GM13976 (cell line): ENCODE results near the gene AMPD3.
"Not testable (repeated sequence)": the region's sequence is repeated elsewhere in the genome, so short reads cannot be mapped to it uniquely, and the experiment has no call there.

Experiments
- DNase-seq: peaks from one replicate; pipeline ENCODE4 v3.0.0; 2012; ENCODE audit warnings: low spot score
- CTCF ChIP-seq: IDR thresholded peaks from 2 replicates; pipeline ENCODE4 v1.5.1; 2012; ENCODE audit warnings: borderline replicate concordance, mild to moderate bottlenecking; ENCODE audit not compliant: insufficient read depth; ENCODE audit errors: extremely low read depth, missing control alignments, control extremely low read depth
- in situ Hi-C: fragments of 300-500 bp; cut with MboI; formaldehyde crosslinking; loops from one replicate; pipeline ENCODE4 v1.12.0; 2022; ENCODE audit warnings: low sequenced_read_pairs, mixed read lengths, inconsistent platforms; ENCODE audit not compliant: unreplicated experiment

AMPD3 gene

DNA sequence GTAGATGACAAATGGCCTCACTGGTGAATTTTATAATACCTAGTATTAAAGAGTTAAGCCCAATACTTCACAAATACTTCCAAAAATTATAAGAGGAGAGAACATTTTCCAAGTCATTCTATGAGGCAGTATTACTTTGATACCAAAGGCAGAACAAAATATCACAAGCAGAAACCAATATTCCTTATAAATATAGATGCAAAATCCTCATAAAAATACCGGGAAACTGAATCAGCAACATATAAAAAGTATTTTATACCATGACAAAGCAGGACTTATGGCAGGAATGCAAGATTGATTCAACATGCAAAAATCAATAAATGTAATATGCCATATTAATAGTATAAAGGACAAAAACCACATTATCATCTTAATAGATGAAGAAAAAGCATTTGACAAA is 22.1 kb upstream of the AMPD3 start:
- in situ Hi-C loops: no loop called here

DNA sequence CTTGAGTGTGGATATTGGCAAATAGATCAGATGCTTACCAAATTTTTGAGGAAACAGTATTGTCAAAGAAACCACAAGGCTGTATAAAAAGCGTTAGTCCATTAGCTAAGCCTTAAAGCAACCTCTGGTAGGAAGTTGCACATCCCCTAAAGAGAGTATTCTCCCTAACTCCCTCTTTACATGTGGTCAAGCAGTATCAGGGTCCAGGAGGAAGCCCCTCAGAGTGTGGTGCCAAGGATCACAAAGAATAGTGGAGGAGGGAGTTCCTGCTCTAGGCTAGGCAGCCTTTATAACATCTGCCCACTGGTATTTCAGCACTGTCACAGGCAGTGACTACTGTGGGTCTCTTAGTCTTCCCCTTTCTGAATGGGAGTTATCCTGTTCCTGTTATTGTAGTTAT is 18.8 kb upstream of the AMPD3 start:
- DNase-seq: no peak
- in situ Hi-C loops: no loop called here
- TF ChIP-seq CTCF: no peak

More for the DNA sequence above, 22.1 kb upstream of the AMPD3 start:
- DNase-seq: no peak
- no peak for TF ChIP-seq CTCF

DNA sequence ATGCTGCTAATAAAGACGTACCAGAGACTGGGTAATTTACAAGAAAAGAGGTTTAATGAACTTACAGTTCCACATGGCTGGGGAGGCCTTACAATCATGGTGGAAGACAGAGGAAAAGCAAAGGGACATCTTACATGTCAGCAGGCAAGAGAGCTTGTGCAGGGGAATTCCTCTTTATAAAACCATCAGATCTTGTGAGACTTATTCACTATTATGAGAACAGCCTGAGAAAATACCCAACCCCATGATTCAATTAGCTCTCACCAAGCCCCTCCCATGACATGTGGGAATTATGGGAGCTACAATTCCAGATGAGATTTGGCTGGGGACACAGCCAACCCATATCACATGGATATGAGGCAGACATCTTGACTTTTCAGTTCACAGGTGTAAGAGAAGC is 18.4 kb upstream of the AMPD3 start:
- in situ Hi-C loops, DNase-seq: not testable (repeated sequence)

DNA sequence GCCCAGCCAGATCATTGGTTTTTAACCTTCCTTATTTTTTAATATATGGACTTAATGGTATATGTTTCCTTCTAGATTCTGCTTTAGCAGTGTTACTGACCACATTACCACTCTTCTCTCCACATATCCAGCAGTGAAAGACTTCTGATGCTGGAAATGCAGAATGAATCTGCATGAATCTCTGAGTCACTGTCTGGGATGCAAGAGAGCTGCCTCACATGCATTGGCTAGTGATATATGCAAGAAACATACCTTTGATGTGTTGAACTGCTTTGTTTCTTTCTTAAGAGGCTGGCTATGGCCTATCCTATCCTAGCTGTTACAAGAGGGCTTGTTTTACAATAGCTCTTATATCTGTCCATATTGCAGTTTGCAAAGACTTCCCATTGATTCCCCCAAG is 16.6 kb upstream of the AMPD3 start:
- TF ChIP-seq CTCF: no peak
- in situ Hi-C loops: no loop called here
- no peak for DNase-seq

DNA sequence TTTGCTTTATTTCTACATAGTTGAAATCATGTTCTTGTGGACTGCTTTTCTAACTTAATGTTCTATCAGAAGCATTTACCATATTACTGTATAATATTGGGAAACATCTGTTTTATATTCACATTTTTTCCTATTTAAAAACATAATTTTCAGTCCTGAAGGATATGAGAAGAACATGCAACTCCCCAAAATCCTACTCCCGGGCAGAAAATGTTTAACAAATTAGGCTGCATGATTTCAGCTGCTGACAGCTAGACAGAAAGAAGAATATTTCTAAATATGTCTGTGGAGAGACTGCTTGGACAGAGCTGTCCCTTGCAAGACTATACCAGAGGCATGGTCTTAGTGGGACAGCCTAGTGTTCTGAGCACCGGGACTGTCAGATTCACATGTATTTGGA is 15.7 kb upstream of the AMPD3 start:
- in situ Hi-C loops: no loop called here
- no peak for DNase-seq
- TF ChIP-seq CTCF: no peak

DNA sequence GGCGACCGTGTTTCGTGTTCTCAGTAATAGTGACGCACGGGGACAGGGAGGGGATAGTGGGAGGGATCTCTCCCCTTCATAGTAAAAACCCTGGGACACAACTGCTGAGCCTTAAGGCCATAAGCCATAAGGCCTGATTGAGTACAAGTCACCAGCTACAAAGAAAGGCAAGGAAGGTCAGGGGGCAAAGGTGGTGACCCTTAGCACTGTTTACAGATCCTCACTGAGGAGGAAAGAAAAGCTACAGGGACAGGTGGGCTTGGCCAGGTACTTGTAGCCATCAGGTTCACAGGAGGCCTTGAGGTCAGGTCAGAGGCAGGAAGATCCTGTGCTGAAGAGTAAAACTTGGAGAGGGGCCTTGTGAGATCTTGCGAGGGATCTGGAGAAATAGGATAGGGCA is 15.1 kb upstream of the AMPD3 start:
- DNase-seq: no peak
- no peak for TF ChIP-seq CTCF
- in situ Hi-C loops: no loop called here

DNA sequence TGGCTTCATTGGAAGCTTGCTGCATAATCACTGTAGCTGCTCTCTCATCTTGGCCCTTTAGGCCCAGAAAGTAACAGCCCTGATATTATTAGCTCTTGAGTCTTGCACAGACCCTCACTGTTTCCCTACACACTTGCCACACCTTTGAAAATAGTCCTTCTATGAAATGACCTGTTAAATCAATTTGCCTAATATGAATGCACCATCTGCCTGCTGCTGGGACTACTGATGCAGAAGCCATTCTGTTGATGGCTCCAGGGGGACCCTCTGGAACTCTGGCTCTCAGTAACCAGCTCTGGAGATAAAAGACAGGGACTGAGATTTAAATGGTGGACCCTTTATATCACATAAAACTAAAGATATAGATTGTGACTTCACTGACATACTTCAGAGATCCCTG is 14.7 kb upstream of the AMPD3 start:
- no peak for DNase-seq
- in situ Hi-C loops: no loop called here

More for the DNA sequence above, 14.7 kb upstream of the AMPD3 start:
- no peak for TF ChIP-seq CTCF
